ENCODE data around the gene TTLL7. TPM values are rescaled to one million over a fixed set of nuclear protein-coding genes. Genes with fewer than 3 reads are reported as not detected.

The TTLL7 gene
- total and polyA plus RNA-seq, 9 of the 15 experiments (the other 6 are each of a cell fraction or from before 2014, with no cell fraction given), result 0.63 to 2.6 (median 1.7) TPM

DNA sequence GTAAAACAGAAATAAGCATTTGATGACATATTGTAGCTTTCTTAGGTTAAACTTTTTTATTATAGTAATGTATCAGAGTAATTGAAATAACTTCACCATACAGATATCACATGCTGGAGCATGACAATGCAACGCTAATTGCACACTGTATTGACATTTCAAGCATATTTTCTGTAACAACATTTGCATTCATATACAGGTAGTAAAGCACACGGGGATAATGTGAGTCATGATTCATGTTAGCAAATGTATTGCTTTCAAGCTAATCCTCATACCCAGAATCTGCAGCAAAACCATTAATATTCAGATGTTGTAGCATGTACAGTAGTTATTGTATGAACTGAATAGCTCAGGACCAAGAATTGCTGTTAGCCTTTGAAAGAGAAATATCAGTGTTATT is 133.9 kb downstream of the TTLL7 start (continued):
- TF ChIP-seq, protein P1, sequence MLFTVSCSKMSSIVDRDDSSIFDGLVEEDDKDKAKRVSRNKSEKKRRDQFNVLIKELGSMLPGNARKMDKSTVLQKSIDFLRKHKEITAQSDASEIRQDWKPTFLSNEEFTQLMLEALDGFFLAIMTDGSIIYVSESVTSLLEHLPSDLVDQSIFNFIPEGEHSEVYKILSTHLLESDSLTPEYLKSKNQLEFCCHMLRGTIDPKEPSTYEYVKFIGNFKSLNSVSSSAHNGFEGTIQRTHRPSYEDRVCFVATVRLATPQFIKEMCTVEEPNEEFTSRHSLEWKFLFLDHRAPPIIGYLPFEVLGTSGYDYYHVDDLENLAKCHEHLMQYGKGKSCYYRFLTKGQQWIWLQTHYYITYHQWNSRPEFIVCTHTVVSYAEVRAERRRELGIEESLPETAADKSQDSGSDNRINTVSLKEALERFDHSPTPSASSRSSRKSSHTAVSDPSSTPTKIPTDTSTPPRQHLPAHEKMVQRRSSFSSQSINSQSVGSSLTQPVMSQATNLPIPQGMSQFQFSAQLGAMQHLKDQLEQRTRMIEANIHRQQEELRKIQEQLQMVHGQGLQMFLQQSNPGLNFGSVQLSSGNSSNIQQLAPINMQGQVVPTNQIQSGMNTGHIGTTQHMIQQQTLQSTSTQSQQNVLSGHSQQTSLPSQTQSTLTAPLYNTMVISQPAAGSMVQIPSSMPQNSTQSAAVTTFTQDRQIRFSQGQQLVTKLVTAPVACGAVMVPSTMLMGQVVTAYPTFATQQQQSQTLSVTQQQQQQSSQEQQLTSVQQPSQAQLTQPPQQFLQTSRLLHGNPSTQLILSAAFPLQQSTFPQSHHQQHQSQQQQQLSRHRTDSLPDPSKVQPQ (CRISPR knock-in tag; IDR thresholded peaks at IDR 0.05; ENCODE audit: borderline replicate concordance), result no peak

DNA sequence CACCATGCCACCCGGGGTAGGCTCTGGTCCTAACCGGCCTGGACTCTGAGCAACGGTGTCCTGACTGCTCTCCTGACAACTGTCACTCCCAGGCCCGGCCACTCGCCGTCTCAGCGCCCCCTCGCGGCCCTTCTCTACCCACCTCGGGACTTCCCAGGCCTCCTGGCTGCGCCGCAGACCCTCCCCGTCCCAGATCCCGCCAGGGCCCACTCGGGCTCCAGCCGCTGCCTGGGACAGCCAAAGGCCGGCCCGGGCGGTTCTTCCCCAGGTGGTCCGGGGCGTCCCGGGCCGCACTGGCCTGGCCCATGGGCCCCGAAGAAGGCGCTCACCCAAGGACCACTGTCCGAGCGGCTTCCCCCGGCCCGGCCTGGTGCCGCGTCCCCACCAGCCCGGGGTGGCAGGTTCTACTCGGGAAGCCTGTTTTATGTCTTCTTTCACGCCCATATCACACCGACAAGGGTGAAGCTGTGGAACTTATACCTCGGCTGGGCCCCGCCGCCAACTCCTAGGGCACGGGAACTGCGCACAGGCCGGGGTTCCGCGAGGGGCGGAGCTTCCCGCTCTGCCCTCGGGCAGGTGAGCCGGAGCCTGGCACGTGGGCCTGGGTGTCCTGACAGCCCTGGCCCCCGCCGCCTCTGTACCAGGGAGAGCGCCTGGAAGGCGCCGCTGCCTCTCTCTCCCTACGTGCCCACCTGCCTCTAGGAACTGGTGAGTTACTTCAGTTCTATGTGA is 138.3 kb downstream of the TTLL7 start:
- peak; percentile 100 for ATAC-seq
- H2AFZ ChIP-seq (ENCODE audit: low read depth, low read length), result peak overlapping the region; percentile 75
- peak; percentile 51 to 67 (median 56) for DNase-seq (ENCODE audit: extremely low read depth in 1 of 4, low spot score in 3 of 4)
- no peaks in the 10 kb centered on the region for H3K9me1 ChIP-seq (ENCODE audit: control insufficient read depth, insufficient read depth, low read length)
- H3K9ac ChIP-seq (ENCODE audit: insufficient read depth in 1 of 2, low read depth in 2 of 2, low read length in 2 of 2), result peak overlapping the region; percentile 39 to 68; a peak in 3 of 4 replicates
- H3K9me3 ChIP-seq (replicated peaks; ENCODE audit: control insufficient read depth, insufficient read depth, low read depth, low read length), result no peaks in the 10 kb centered on the region
- H3K36me3 ChIP-seq (ENCODE audit: control insufficient read depth, insufficient read depth, low read length), result no peaks in the 10 kb centered on the region
- H3K4me3 ChIP-seq, result peak overlapping the region; percentile 35
- no peak for FAIRE-seq
- peaks cover 0 to 9% of the 10 kb centered on the region in 2 experiments; a peak in 1 of 5 replicates for H3K4me1 ChIP-seq (replicated peaks in 1 of 2; ENCODE audit: control insufficient read depth in 2 of 2, insufficient read depth in 2 of 2, low read length in 2 of 2)
- BruUV-seq (replicated peaks), result no TSS peak
- ChIA-PET CTCF (ENCODE audit: low intra/inter-chr PET ratio) (no interaction called here), POLR2A (no interaction called here)
- 12% methylated on average over 41 of the region's 54 CpGs for WGBS (ENCODE audit: insufficient coverage, low coverage, missing lambda C conversion rate)
- no peaks in the 10 kb centered on the region for H4K20me1 ChIP-seq (replicated peaks; ENCODE audit: control insufficient read depth, insufficient read depth, low read length)
- H3K27ac ChIP-seq (ENCODE audit: extremely low read depth, low read depth, low read length), result no peak overlapping the region
- peak overlapping the region; percentile 55 for H3K4me2 ChIP-seq (ENCODE audit: insufficient read depth, low read length)
- H3K27me3 ChIP-seq (ENCODE audit: control insufficient read depth in 2 of 2, insufficient read depth in 2 of 2, low read length in 2 of 2), result no peaks in the 10 kb centered on the region
- in situ Hi-C loops (cut with MboI) (no loop called here), intact Hi-C loops (cut with micrococcal nuclease) (no loop called here)
- no peaks in the 10 kb centered on the region for H3K79me2 ChIP-seq (ENCODE audit: control insufficient read depth, insufficient read depth, low read length)
- TF ChIP-seq, protein P2, sequence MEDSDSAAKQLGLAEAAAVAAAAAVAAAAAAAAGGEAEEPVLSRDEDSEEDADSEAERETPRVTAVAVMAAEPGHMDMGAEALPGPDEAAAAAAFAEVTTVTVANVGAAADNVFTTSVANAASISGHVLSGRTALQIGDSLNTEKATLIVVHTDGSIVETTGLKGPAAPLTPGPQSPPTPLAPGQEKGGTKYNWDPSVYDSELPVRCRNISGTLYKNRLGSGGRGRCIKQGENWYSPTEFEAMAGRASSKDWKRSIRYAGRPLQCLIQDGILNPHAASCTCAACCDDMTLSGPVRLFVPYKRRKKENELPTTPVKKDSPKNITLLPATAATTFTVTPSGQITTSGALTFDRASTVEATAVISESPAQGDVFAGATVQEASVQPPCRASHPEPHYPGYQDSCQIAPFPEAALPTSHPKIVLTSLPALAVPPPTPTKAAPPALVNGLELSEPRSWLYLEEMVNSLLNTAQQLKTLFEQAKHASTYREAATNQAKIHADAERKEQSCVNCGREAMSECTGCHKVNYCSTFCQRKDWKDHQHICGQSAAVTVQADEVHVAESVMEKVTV (CRISPR knock-in tag; IDR thresholded peaks at IDR 0.05), result 0 out of 2 replicates have a peak, but pooled peaks have one; percentile 22
- TF ChIP-seq ZNF253 (CRISPR knock-in tag; conservative IDR thresholded peaks at IDR 0.05) (no peak), POLR2B (IDR thresholded peaks at IDR 0.05; ENCODE audit: low read depth, partially characterized antibody) (no peak), ZKSCAN8 (CRISPR knock-in tag; IDR thresholded peaks at IDR 0.05) (no peak), SMC3 (conservative IDR thresholded peaks at IDR 0.05; ENCODE audit: insufficient read depth, low read depth, low read length) (peak; percentile 64)
- TF ChIP-seq, protein P3, sequence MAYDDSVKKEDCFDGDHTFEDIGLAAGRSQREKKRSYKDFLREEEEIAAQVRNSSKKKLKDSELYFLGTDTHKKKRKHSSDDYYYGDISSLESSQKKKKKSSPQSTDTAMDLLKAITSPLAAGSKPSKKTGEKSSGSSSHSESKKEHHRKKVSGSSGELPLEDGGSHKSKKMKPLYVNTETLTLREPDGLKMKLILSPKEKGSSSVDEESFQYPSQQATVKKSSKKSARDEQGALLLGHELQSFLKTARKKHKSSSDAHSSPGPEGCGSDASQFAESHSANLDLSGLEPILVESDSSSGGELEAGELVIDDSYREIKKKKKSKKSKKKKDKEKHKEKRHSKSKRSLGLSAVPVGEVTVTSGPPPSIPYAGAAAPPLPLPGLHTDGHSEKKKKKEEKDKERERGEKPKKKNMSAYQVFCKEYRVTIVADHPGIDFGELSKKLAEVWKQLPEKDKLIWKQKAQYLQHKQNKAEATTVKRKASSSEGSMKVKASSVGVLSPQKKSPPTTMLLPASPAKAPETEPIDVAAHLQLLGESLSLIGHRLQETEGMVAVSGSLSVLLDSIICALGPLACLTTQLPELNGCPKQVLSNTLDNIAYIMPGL (CRISPR knock-in tag; IDR thresholded peaks at IDR 0.05), result no peak
- TF ChIP-seq, protein P4, sequence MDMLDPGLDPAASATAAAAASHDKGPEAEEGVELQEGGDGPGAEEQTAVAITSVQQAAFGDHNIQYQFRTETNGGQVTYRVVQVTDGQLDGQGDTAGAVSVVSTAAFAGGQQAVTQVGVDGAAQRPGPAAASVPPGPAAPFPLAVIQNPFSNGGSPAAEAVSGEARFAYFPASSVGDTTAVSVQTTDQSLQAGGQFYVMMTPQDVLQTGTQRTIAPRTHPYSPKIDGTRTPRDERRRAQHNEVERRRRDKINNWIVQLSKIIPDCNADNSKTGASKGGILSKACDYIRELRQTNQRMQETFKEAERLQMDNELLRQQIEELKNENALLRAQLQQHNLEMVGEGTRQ (CRISPR knock-in tag; IDR thresholded peaks at IDR 0.05), result no peak
- TF ChIP-seq, protein P5, sequence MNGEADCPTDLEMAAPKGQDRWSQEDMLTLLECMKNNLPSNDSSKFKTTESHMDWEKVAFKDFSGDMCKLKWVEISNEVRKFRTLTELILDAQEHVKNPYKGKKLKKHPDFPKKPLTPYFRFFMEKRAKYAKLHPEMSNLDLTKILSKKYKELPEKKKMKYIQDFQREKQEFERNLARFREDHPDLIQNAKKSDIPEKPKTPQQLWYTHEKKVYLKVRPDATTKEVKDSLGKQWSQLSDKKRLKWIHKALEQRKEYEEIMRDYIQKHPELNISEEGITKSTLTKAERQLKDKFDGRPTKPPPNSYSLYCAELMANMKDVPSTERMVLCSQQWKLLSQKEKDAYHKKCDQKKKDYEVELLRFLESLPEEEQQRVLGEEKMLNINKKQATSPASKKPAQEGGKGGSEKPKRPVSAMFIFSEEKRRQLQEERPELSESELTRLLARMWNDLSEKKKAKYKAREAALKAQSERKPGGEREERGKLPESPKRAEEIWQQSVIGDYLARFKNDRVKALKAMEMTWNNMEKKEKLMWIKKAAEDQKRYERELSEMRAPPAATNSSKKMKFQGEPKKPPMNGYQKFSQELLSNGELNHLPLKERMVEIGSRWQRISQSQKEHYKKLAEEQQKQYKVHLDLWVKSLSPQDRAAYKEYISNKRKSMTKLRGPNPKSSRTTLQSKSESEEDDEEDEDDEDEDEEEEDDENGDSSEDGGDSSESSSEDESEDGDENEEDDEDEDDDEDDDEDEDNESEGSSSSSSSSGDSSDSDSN (IDR thresholded peaks at IDR 0.05; ENCODE audit: borderline replicate concordance in 1 of 2, low read depth in 2 of 2, low read length in 2 of 2), result 0 out of 4 replicates have a peak, but pooled peaks of 1 of the 2 experiments have one; percentile 24
